Fibroblast of lung (primary cell): ENCODE results near the gene KRTDAP. TPM values are rescaled to one million over a fixed set of nuclear protein-coding genes. Genes with fewer than 3 reads are reported as not detected.

Experiments
- DNase-seq, 2 donors: peaks; one replicate each; pipeline versions ENCODE4 v3.0.0 to v3.0.0-alpha.2; 2010; ENCODE audit warnings: low read depth in 2 of 2
- H2AFZ ChIP-seq: 2 replicates; pipeline ENCODE4 v1.5.1; 2012; ENCODE audit warnings: low read length, control low read depth, inconsistent platforms
- H3K27ac ChIP-seq: 2 replicates; pipeline ENCODE4 v1.5.1; 2011; ENCODE audit warnings: low read length, control low read depth; ENCODE audit not compliant: insufficient read depth
- H3K27me3 ChIP-seq: 2 replicates; pipeline ENCODE4 v1.5.1; 2011; ENCODE audit warnings: mild to moderate bottlenecking, low read length; ENCODE audit not compliant: control insufficient read depth, insufficient read depth
- H3K36me3 ChIP-seq: 2 replicates; pipeline ENCODE4 v1.5.1; 2011; ENCODE audit warnings: low read length; ENCODE audit not compliant: control insufficient read depth, insufficient read depth
- H3K4me1 ChIP-seq: 2 replicates; pipeline ENCODE4 v1.5.1; 2011; ENCODE audit warnings: low read length; ENCODE audit not compliant: control insufficient read depth, insufficient read depth; ENCODE audit errors: extremely low read depth
- H3K4me2 ChIP-seq: 2 replicates; pipeline ENCODE4 v1.5.1; 2011; ENCODE audit warnings: low read length, control low read depth; ENCODE audit not compliant: insufficient read depth; ENCODE audit errors: extremely low read depth
- H3K4me3 ChIP-seq, 4 experiments: fragments of 200-600 bp in 1 of 4; sonication (generic) in 1 of 4; replicated peaks in 1 of 4; 2 replicates each; pipeline ENCODE4 v1.5.1; 2011 to 2016; ENCODE audit warnings: low read length in 4 of 4, low read depth in 3 of 4, mild to moderate bottlenecking in 3 of 4, control low read depth in 2 of 4, inconsistent platforms in 1 of 4, mixed read lengths in 1 of 4; ENCODE audit not compliant: insufficient read depth in 1 of 4; ENCODE audit errors: control extremely low read depth in 1 of 4
- H3K79me2 ChIP-seq: 2 replicates; pipeline ENCODE4 v1.5.1; 2012; ENCODE audit warnings: mild to moderate bottlenecking, low read length, inconsistent platforms; ENCODE audit not compliant: control insufficient read depth, insufficient read depth
- H3K9ac ChIP-seq: 2 replicates; pipeline ENCODE4 v1.5.1; 2011; ENCODE audit warnings: mild to moderate bottlenecking, low read length, control low read depth; ENCODE audit not compliant: insufficient read depth
- H3K9me3 ChIP-seq: 2 replicates; pipeline ENCODE4 v1.5.1; 2012; ENCODE audit warnings: low read depth, low read length; ENCODE audit not compliant: control insufficient read depth, insufficient read depth
- H4K20me1 ChIP-seq: 2 replicates; pipeline ENCODE4 v1.5.1; 2011; ENCODE audit warnings: low read length; ENCODE audit not compliant: control insufficient read depth, insufficient read depth; ENCODE audit errors: extremely low read depth
- EZH2 ChIP-seq: IDR thresholded peaks from 2 replicates; pipeline ENCODE4 v1.5.1; 2012; ENCODE audit warnings: low read length, control low read depth, mild to moderate bottlenecking; ENCODE audit errors: missing control alignments
- polyA plus RNA-seq, 2 donors: library from polyadenylated mRNA; depleted of rRNA in 1 of 2; stranded (reverse) in 1 of 2; unstranded in 1 of 2; fragments of >200 nt; gene quantifications; 2 replicates each; pipeline ENCODE4 v1.2.1, GENCODE V29; 2011 to 2012; ENCODE audit warnings: missing spikeins in 1 of 2
- total RNA-seq: library from RNA; depleted of rRNA; stranded (reverse); fragments of >200 nt; gene quantifications from 2 replicates; pipeline ENCODE4 v1.2.1, GENCODE V29; 2014
- TF ChIP-seq, protein P1 (sequence below), 2 donors: IDR thresholded peaks in 1 of 2; conservative IDR thresholded peaks in 1 of 2; 1 replicate in 1 of 2; 2 replicates in 1 of 2; pipeline ENCODE4 v1.5.1; 2011 to 2012; ENCODE audit warnings: low read length in 2 of 2, control low read depth in 1 of 2, inconsistent platforms in 1 of 2, low read depth in 1 of 2, mild to moderate bottlenecking in 1 of 2

The KRTDAP gene
- total and polyA plus RNA-seq, 2 donors (not counting 1 experiment from before 2014, with no cell fraction given) = not detected

DNA sequence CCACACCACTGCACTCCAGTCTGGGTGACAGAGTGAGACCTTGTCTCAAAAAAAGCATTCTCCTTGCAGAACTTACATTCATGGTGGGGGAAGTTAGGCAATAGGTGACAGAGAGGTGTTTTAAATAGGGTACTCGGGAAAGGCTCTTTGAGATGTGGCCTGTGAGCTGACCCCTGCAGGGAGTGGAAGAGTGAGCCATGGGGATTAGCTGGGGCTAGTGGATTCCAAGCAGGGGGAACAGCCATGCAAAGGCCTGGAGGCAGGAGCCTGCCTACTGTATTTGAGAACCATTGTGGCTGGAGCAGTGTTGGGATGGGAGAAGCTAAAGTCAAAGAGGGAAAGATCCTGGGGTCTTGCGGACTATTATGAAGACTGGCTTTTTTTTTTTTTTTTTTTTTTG lies 27.1 kb upstream of the KRTDAP start:
- Histone ChIP-seq H3K79me2 (no peaks in the 10 kb centered on the region), H3K4me1 (peaks cover 11% of the 10 kb centered on the region), H3K9ac (no peak overlapping the region), H3K4me2 (no peak overlapping the region), H3K27ac (no peak overlapping the region), H3K9me3 (no peaks in the 10 kb centered on the region), H3K27me3 (peaks cover 2% of the 10 kb centered on the region), H3K36me3 (no peaks in the 10 kb centered on the region), H3K4me3 (no peak overlapping the region), H4K20me1 (no peaks in the 10 kb centered on the region), H2AFZ (no peak overlapping the region)
- TF ChIP-seq, protein P1, sequence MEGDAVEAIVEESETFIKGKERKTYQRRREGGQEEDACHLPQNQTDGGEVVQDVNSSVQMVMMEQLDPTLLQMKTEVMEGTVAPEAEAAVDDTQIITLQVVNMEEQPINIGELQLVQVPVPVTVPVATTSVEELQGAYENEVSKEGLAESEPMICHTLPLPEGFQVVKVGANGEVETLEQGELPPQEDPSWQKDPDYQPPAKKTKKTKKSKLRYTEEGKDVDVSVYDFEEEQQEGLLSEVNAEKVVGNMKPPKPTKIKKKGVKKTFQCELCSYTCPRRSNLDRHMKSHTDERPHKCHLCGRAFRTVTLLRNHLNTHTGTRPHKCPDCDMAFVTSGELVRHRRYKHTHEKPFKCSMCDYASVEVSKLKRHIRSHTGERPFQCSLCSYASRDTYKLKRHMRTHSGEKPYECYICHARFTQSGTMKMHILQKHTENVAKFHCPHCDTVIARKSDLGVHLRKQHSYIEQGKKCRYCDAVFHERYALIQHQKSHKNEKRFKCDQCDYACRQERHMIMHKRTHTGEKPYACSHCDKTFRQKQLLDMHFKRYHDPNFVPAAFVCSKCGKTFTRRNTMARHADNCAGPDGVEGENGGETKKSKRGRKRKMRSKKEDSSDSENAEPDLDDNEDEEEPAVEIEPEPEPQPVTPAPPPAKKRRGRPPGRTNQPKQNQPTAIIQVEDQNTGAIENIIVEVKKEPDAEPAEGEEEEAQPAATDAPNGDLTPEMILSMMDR (conservative IDR thresholded peaks at IDR 0.05 in 1 of 2, IDR thresholded peaks at IDR 0.05 in 1 of 2; ENCODE audit: low read depth in 1 of 2, low read length in 2 of 2) = no peak
- no peak for TF ChIP-seq EZH2
- no peak for DNase-seq

DNA sequence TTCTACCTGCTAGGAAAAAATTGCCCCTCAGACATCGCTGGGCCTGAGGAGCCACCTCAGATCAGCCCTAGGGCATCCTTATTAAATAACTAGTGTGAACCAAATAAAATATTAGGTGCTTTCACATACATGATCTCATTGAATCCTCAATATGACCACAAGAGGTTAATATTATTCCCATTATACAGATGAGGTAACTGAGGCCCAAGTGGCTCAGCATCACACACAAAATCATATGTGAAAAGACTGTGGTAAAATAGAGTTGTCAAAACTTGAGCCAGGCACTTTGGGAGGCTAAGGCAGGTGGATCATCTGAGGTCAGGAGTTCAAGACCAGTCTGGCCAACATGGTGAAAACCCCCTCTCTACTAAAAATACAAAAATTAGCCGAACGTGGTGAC lies 26.0 kb upstream of the KRTDAP start:
- H4K20me1 ChIP-seq = no peaks in the 10 kb centered on the region
- no peaks in the 10 kb centered on the region for H3K79me2 ChIP-seq
- H3K27me3 ChIP-seq = peaks cover 2% of the 10 kb centered on the region
- no peaks in the 10 kb centered on the region for H3K36me3 ChIP-seq
- no peak overlapping the region for H3K4me2 ChIP-seq
- H3K4me3 ChIP-seq = no peak overlapping the region
- DNase-seq = no peak
- H2AFZ ChIP-seq = no peak overlapping the region
- no peak for TF ChIP-seq EZH2
- TF ChIP-seq, protein P1 (conservative IDR thresholded peaks at IDR 0.05 in 1 of 2, IDR thresholded peaks at IDR 0.05 in 1 of 2; ENCODE audit: low read depth in 1 of 2, low read length in 2 of 2) = no peak
- no peak overlapping the region for H3K9ac ChIP-seq
- no peaks in the 10 kb centered on the region for H3K9me3 ChIP-seq
- H3K4me1 ChIP-seq = peaks cover 11% of the 10 kb centered on the region
- no peak overlapping the region for H3K27ac ChIP-seq

DNA sequence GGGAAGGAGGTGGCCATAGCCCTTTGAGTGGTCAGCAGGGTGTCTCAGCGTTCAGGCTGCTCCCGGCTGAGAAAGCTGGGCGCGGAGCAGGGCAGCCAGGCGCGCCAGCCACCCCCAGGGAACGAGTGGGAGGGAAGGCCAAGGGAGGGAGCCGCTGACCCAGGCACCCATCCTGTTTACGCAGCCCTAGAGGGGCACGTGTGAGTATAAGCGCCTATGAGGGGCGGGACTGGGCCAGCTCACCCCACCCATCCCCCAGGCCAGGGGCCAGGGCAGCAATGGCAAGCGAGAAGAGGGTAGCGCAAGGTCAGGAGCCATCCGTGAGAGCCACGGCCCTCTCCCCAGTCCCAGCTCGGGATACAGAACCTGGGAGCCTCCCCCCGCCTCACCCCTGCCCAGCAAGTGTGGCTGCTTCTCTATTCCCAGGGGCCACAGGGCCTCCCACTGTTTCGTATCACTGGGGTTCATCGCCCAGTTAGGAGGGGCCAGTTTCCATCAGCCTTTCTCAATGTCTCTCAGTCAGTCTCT lies 24.1 kb upstream of the KRTDAP start:
- H3K4me1 ChIP-seq = peaks cover 15% of the 10 kb centered on the region
- no peaks in the 10 kb centered on the region for H3K36me3 ChIP-seq
- H3K9me3 ChIP-seq = no peaks in the 10 kb centered on the region
- no peak for DNase-seq
- H3K9ac ChIP-seq = peak overlapping the region; percentile 43
- no peak overlapping the region for H3K27ac ChIP-seq
- H3K4me3 ChIP-seq = no peak overlapping the region
- H4K20me1 ChIP-seq = no peaks in the 10 kb centered on the region
- H3K79me2 ChIP-seq = no peaks in the 10 kb centered on the region
- no peak overlapping the region for H2AFZ ChIP-seq
- no peak overlapping the region for H3K4me2 ChIP-seq
- no peak for TF ChIP-seq EZH2
- TF ChIP-seq, protein P1 (conservative IDR thresholded peaks at IDR 0.05 in 1 of 2, IDR thresholded peaks at IDR 0.05 in 1 of 2; ENCODE audit: low read depth in 1 of 2, low read length in 2 of 2) = no peak
- H3K27me3 ChIP-seq = peaks cover 14% of the 10 kb centered on the region
